A172 (cell line): ENCODE results near the gene MED14. TPM values are rescaled to one million over a fixed set of nuclear protein-coding genes. Genes with fewer than 3 reads are reported as not detected.

Experiments
- DNase-seq: peaks from one replicate; pipeline ENCODE4 v3.0.0-alpha.2; 2015; ENCODE audit warnings: low spot score
- total RNA-seq: library from RNA; depleted of rRNA; stranded (reverse); fragments of >200 nt; shearing (Covaris generic); gene quantifications from 2 replicates; pipeline ENCODE4 v1.2.3, GENCODE V29; 2014

MED14 gene
- total RNA-seq, 1 experiment from 2014 or later = 23.6 TPM

- peak; percentile 1 for DNase-seq
These were observed 71.3 kb downstream of the MED14 start for GRCh38 chrX:40663880-40664630.

- DNase-seq = no peak
These were observed 72.1 kb downstream of the MED14 start for GRCh38 chrX:40663078-40663740.

- DNase-seq = no peak
These were observed 73.9 kb downstream of the MED14 start for GRCh38 chrX:40661489-40661888.

- DNase-seq = no peak
These were observed 75.0 kb downstream of the MED14 start for GRCh38 chrX:40660381-40660780.

GRCh38 chrX:40653535-40653934 is 81.8 kb downstream of the MED14 start:
- no peak for DNase-seq

DNA sequence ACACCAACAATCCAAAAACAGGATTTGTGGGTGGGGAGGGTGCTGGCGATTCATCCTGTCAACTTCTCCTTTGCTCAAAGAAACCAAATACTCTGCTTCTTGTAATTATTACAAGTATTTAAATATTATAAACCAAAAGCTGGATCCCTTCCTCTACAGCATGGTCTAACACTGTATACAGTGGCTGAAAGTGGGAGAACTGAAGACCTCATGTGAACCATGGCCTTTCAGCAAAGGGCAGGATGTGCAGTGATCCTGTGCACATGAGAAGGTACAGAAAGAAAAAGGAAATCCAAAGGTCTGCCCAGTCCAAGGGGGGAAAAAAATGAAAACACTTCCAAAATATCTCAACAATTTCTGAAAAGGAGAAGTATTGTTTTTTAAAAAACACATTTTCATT is 82.7 kb downstream of the MED14 start:
- DNase-seq = no peak

DNA sequence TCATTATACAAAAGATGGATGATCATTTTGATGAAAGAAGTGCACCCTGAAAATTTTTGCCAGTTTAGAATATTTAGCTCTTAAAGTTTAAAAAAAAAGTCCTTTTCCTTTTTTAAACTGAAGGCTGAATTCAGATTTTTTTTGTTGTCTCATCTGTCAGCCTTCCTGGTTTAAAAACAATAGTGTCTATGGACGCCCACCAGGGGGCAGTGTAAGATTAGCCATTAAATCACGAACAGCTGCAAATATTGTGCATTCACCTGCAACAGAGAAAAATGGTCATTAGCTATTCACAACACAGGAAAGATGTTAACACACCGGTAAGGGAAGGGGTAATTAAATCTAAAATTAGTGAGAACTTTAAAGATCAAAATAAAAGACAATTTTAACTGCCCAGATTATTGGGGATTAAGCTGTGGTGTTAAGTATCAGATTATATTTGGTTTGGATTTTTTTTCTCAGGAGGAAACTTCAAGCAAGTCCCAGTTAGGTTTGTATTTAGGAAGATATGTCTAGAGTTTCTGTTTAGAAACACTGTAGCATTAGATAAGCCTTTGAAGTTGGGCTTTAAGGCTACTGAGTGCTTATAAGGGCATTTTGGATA is 83.6 kb downstream of the MED14 start:
- DNase-seq = peak; percentile 49

GRCh38 chrX:40647307-40648197 is 87.8 kb downstream of the MED14 start, which contains the start of gene CXorf38:
CXorf38 (minus strand) TSS chrX:40647561; CDS start chrX:40647520, 41 bp downstream.
- peak; percentile 74 for DNase-seq

GRCh38 chrX:40646489-40647306 is 88.6 kb downstream of the MED14 start:
- peak; percentile 29 for DNase-seq

- DNase-seq = peak; percentile 75
These were observed 90.5 kb downstream of the MED14 start for GRCh38 chrX:40644821-40645358.

- DNase-seq = peak; percentile 0
These were observed 91.2 kb downstream of the MED14 start for GRCh38 chrX:40644176-40644575.

GRCh38 chrX:40637687-40638086 is 97.7 kb downstream of the MED14 start:
- no peak for DNase-seq

GRCh38 chrX:40632199-40632598 is 103.1 kb downstream of the MED14 start:
- DNase-seq = no peak

DNA sequence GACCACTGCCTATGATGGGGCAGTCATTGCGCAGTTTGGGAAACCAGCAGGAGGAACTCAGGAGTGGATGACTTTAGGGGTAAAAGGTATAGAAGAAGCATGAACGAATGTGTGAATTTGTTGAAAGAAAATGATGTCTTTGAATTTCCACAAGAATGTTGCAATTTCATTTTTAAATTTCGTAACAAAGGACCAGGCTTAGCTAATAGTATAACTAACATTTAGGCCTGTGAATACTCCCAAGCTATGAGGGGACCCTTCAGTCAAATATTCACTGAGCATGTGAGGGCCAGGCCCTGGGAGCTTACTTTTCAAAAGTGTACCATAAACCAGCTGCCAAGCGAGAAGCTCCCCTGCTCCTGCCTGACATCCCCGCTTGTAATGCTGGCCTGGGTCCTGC is 106.8 kb downstream of the MED14 start:
- no peak for DNase-seq

DNA sequence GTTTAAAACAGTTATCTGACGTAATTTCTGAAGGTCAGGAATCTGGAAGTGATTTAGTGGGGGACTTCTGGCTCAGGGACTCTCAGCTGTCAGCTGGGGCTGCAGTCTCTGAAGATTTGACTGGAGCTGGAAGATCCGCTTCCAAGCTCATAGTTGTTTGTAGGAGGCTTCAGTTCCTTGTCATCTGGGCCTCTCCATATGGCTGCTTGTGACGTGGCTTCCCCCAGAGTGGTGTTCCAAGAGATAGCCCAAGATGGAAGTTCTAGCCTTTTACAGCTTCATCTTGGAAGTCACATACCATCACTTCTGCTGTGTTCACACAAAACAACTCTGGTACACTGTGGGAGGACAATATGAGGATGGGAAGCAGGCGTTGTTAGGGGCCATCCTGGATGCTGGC is 110.0 kb downstream of the MED14 start:
- DNase-seq = no peak

- DNase-seq = no peak
These were observed 111.7 kb downstream of the MED14 start for GRCh38 chrX:40623665-40624064.

DNA sequence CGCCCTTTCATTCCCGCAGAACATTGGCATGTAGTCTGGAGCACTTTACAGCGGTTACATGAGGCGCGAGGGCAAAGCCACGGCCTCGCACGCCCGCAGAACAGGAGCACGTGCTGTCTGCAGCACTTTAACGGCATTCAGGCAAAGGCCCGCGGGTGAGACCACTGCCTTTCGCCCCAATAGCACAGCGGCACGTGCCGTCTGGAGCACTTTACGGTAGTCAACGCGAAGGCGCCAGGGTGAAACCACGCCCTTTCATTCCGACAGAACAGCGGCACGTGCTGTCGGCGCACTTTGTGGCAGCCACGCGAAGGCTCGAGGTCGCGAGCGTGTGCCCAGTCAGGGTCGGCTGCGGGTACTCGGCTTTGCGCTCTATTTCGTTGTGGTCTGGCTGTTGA is 112.2 kb downstream of the MED14 start, which contains the start of gene MPC1L:
Gene MPC1L, plus strand, starts transcription at position 290 of the 398 bp plus-strand sequence. CDS start 138 bp downstream, outside the sequence.
- no peak for DNase-seq

DNA sequence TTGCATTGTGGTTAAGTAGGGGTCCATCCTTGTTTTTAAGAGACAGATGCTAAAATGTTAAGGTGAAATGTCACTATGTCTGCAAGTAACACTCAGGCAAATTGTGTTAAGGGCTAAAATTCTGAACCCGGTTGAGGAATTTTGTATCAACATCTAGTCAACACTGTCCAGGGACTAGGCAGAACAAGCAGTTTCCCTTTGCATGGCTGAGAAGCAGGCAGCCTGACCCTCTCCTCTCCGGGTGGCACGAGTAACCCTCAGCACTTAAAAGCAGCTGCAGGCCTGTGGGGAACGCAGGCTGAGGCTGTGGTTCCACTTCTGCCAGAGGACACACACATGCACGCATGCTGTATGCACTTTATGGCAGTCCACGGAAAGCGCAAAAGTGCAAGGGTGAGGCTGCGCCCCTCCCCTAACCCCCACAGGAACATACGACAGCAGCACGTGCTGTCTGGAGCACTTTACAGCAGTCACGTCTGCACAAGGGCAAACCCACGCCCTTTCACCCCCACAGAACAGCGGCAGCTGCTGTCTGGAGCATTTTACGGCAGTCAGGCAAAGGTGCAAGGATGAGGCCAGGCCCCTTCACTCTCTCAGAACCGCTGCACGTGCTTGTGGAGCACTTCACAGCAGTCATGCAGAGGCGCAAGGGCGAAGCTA is 112.7 kb downstream of the MED14 start:
- no peak for DNase-seq

DNA sequence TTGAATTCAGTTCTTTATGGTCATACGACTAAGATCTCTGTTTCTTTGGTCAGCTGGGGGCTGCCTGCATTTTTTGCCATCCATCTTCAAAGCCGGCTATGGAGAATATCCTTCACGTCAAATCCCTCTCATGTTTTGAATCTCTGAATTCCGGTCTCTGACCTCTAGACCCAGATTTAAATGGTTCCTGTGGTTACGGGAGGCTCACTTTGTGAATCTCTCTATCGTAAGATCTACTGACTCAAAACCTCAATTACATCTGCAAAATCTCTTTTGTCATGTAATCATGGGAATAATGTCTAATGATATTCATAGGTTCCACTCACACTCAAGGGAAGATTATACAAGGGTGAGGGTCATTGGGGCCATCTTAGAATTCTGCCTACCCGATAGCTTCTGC is 117.8 kb downstream of the MED14 start:
- DNase-seq = no peak

GRCh38 chrX:40615976-40616375 is 119.4 kb downstream of the MED14 start:
- no peak for DNase-seq
